NK-92 (cell line): ENCODE results near the gene STMN1.
A peak's percentile ranks its signal among the peaks of the same experiment; 100 is the strongest.

Experiments
- DNase-seq: peaks from one replicate; lab custom pipeline; 2025; ENCODE audit not compliant: unreplicated experiment; lab: John Stamatoyannopoulos, UW

Gene STMN1

GRCh38 chr1:25922056-25922970 is 16.1 kb upstream of the STMN1 start:
- DNase-seq = no peak

DNA sequence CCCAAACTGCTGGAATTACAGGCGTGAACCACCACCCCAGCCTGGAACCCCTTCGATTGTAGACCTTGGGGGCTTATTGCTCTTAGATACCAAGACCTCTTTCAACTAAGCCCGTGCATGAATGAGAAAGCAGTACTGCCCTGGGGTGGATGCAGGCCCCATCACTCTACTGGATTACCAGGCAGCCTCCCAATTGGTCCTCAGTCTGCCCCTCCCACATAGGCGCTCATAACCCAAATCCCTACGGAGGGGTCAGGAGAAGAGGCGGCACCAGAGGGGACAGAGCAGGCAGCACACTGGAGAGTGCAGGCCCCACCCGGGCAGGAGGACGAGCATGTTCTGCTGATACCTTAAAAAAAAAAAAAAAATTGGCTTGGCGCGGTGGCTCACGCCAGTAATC is 12.4 kb upstream of the STMN1 start:
- no peak for DNase-seq

DNA sequence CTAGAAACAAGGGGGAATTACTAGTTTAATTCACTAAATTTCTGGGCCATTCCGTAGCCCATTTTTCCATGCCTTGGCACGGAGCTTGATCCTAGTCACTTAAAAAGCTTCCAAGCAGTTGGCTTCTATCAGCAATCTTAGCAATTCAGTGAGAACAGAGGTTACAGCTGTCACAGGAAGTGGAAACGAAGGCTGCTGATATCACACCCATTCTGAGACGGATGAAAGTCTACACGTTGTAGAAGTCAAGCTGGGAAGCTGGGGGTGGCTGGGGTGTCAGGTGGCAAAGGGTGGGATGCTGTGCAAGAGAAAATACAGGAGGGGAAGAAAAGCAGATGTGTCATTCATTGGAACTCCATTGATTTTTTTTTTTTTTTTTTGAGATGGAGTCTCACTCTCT is 11.8 kb upstream of the STMN1 start:
- DNase-seq = no peak

DNA sequence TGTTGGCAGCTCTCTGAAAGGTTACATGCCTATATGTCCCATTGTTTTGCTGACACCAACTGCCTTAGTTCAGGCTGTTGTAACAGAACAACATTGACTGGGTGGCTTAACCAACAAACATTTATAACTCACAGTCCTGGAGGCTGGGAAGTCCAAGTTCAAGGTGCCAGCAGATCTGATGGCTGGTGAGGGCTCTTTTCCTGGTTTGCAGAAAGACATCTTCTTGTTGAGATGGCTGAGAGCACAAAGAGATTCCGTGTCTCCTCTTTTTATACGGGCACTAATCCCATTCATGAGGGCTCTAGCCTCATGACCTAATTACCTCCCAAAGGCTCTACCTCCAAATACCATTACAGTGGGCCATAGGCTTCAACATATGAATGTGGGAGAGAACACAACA is 10.2 kb upstream of the STMN1 start:
- no peak for DNase-seq

DNA sequence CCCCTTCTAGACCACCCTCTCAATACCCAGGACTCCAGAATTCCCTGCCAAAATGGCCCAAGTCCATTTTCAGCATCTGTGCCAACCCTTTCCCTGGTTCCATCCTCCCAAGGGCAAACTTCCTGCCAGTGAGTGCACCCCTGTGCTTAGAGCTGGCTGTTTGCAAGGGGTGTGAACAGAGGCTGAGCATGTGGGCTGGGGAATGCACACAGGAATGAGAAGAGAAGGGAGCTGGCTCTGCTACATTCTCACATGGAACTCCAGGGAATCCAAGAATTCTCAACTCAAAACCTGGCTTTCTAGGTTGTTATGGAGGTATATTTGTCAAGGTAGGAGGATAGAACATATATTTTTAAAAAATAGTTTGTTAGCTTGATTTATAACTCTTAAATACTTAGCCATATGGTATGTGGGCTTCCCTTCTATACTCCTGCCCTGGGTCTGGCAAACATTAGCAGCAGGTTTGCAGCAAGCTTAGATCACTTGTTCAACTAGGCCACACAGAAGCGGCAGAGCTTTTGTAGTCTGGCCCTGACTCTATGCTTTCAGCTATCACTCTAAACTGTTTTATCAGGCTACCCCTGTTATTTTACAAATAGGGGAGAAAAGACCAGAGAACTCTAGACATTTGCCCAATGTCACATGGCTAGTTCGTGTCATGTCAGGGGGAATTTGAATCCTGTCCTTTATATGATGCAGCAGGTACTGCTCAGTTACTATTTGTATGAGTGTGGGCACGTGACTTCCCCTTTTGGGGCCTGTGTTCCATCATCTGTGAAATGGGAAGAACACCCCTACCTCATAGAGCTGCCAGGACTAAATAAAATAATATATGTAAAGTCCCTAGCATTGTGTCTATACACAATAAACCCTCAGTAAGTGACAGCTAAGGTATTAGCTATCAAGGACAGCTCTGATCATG is 8.1 kb upstream of the STMN1 start:
- DNase-seq = no peak

DNA sequence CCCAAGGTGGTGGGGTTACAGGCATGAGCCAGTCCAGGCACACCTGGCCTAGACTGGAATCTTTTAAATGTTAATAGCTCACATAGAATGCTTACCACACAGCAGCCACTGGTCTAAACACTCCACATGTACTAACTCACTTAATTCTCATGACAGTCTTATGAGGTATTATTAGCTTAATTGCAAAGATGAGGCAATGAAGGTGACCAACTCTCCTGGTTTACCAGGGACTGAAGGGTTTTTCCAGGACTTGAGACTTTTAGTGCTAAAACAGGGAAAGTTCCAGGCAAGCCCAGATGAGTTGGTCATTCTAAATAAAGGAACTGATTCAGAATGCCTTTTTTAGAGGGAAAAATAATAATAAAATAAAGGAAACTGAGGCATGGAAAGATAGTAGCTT is 7.0 kb upstream of the STMN1 start:
- DNase-seq = no peak

DNA sequence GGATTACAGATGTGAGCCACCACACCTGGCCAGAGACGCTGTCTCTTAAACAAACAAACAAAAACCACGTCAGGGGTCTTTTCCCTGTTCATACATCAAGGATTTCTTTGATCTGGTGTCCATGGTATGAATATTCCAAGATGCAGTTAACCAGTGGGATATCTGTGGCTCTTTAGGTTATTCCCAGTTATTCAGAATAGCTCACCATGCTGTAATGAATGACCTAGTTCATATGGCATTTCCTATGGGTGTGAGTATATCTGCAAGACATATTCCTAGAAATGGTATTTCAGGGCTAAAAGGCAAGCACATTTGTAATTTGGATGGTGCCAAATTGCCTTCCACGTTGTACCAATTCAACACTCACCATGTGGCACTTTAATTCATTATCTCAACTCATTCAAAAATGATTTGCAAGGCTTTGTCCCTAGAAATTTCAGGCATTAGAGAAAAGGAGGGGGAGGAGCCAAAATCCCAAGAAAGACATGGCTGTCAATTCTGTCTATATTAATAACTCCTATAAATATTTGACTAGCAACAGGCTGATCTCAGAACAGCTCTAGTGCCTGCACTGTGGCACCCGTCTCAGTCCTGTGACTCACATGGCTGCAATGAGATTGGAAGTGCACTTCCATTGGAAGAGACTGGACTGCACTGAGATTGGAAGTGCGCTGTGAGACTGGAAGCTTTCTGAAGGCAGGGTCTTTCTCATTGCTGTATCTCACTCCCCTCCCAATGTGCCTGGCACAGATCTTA is 6.0 kb upstream of the STMN1 start:
- no peak for DNase-seq

- DNase-seq = no peak
These were observed 4.9 kb upstream of the STMN1 start for GRCh38 chr1:25911162-25911561.

DNA sequence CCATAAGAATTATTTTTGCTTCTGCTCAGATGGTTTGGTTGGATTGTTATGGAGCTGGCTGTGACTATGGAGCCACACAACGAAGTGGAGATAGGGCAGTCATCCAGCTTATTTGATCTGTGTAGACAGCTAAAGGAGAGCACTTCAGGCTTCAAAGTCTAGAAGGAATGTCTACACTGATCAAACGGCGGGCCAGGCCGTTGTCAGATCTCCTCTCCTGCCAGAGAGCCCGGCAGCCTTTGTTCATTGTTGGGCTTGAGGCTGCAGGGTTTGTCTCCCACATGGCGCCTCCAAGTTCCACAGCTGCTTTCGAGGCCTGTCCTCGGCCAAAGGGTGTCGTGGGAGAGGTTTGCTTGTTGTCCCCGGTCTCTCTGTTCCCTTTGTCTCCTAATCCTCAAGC is 2.8 kb upstream of the STMN1 start:
- DNase-seq = no peak

DNA sequence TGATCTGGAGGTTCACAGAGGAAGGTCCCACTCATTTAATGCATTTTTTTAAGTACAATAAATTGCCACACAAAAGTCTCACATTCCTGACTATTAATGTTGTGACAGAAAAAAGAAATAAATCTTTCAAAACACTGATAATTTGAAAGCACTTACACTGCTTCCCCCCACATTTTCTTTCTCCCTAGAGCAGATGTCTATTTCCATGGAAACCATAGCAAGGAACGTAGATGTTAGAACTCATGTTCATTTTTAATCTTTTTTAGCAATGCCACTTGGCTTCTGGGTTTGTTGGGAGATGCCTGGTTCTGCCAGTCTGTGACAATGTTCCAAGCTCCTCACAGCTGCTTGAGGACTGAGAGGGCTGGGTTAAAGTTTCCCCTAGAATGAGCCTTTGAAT is 1.9 kb upstream of the STMN1 start:
- DNase-seq = no peak

- no peak for DNase-seq
These were observed 1.4 kb upstream of the STMN1 start for GRCh38 chr1:25907601-25908000.

GRCh38 chr1:25906644-25907300 is 553 bp upstream of the STMN1 start:
- no peak for DNase-seq

DNA sequence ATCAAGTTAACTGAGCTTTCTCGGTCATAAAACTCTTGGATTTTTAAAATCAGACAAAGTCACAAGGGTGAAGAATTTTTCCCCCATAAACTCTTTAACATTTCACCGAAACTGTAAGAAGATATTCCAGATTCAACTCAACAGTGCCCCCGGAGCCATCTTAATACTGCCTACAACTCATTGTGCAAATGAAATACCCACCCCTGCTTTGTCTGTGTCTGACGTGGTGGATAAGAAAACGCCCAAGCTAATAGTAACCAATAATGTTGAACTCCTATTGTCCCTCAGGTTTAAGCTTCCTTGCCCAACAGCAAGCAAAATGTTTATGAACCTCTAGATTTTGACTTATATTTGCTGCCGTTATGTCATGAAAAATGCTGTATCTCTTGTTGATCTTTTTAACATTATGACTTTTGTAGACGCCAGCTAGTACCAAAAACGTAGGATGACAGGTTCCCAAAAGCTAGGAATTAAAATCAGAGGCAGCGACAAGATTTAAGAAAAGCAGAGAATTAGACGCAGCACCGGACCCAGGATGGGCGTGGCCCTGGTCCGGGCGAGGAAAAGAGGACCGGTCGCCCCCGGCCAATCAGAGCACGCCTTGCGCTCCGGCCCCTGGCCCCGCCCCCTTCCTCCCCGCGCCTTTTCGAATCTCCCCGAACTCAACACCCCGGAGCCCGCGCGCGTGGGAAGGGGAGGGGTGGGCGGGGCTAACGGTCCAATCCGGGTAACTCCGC is 1.1 kb downstream of the STMN1 start:
- DNase-seq = peak; percentile 45

DNA sequence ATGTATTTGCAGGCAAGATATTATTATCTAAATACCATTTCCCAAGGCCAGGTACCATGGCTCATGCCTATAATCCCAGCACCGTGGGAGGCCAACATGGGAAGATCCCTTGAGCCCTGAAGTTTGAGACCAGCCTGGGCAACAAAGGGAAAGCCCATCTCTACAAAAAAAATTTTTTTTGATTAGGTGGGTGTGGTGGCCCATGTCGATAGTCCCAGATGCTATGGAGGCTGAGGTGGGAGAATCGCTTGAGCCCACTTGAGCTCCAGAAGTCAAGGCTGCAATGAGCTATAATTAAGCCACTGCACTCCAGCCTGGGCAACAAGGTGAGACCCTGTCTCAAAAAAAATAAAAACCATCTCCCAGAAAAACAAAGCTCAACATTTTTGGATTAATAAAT is 2.2 kb downstream of the STMN1 start:
- no peak for DNase-seq

DNA sequence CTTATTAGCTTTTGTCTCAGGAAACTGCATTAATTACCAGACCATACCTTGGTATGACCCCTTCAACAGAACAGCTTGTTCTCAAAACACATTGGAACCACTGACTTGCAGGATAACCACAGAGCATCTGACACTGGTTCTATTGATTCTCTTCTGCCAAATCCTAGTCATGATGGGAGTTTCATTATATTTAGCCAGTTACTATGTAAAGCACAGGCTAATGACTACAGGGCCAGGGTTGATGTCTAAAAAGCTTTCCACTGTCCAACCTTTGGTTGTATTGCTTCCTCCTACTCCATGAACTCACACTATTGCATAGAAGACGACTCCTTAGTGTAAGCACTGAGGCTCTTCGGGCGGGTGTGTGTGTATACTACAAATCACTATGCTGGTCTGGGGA is 3.8 kb downstream of the STMN1 start:
- no peak for DNase-seq

GRCh38 chr1:25900219-25900618 is 6.0 kb downstream of the STMN1 start:
- DNase-seq = no peak

DNA sequence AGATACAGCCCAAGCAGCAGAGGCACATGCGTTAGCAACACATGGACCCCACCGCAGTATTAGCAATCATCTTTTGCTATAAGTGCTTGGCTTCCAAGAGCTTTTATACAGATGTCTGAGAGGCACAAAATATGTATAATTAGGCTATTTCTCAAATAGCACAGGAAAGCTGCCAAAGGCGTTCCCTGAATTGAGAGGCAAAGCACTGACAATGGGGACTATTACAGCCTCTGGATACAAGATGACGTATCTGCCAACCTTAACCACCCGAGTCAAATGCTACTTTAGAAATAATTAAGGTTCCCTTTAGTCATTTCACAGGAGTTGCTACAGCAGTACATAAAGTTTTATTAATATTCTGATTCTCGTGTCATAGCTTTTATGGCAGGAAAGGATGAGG is 6.4 kb downstream of the STMN1 start:
- no peak for DNase-seq

DNA sequence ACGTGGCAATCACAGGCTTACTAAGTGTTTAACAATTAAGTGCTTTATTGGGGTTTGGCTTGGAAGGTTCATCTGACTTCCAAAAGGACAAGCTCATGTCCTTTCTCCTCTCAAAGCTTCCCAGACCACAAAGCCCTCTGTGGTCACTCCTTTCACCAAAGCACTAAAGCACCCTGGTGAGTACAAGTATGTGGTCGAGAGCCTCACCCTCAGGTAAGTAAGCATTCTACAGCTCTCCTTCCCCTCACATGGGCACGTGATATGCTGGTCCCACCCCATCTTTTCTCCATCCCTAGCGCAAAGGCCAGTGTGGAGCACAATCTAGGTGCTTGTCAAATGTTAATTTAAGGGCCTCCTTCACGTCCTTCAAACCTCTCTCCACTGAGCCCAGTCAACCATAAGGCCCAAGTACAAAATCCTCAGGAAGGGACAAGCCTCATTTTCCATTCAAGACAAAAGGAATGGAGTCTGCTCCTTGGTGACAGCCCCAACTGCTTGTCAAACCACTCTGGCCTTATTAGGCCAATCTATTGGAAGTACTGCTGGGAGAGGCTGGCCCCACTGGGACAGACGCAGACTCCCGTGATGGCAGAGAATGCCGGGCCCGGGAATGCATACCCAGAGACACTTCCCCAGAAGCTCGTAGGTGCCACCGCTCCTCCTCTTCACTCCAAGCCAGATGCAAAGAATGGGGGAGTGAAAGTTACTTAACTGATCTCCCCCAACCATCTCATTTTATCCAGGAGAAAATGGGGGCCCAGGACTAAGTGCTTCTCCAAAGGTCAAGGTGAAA is 7.8 kb downstream of the STMN1 start:
- no peak for DNase-seq

GRCh38 chr1:25897754-25898153 is 8.5 kb downstream of the STMN1 start:
- DNase-seq = no peak
